Endothelial cell of umbilical vein (primary cell): ENCODE measurements around the gene FAM210A.

Experiments
- CTCF ChIP-seq, 2 donors: IDR thresholded peaks; 1 replicate in 1 of 2; 2 replicates in 1 of 2; pipeline ENCODE4 v1.5.1; 2011; ENCODE audit warnings: low read length in 2 of 2, mild to moderate bottlenecking in 2 of 2, moderate library complexity in 2 of 2, control low read depth in 1 of 2, inconsistent platforms in 1 of 2, low read depth in 1 of 2; ENCODE audit not compliant: insufficient read depth in 1 of 2; ENCODE audit errors: extremely low read depth in 1 of 2
- EZH2 ChIP-seq: IDR thresholded peaks from 2 replicates; pipeline ENCODE4 v1.6.1; 2012; ENCODE audit warnings: borderline replicate concordance, low read depth, mild to moderate bottlenecking, moderate library complexity, low read length, inconsistent platforms; ENCODE audit not compliant: severe bottlenecking
- JUN ChIP-seq: IDR thresholded peaks from 2 replicates; pipeline ENCODE4 v1.6.1; 2011; ENCODE audit warnings: borderline replicate concordance, low read depth; ENCODE audit not compliant: insufficient read length, insufficient read depth
- MAX ChIP-seq: IDR thresholded peaks from 2 replicates; pipeline ENCODE4 v1.6.1; 2011; ENCODE audit not compliant: insufficient read depth, insufficient read length
- POLR2A ChIP-seq: IDR thresholded peaks from 2 replicates; pipeline ENCODE4 v1.6.1; 2012; ENCODE audit warnings: low read depth, mild to moderate bottlenecking, control low read depth, low read length
- POLR2AphosphoS5 ChIP-seq: IDR thresholded peaks from 2 replicates; pipeline ENCODE4 v1.6.1; 2012; ENCODE audit warnings: low read depth, mild to moderate bottlenecking, control low read depth, low read length, moderate library complexity; ENCODE audit not compliant: insufficient read depth

- TF ChIP-seq POLR2A (no peak), EZH2 (no peak), CTCF (IDR thresholded peaks at IDR 0.05; ENCODE audit: extremely low read depth in 1 of 2, insufficient read depth in 1 of 2, low read depth in 1 of 2, low read length in 2 of 2) (no peak), JUN (no peak), POLR2AphosphoS5 (no peak), MAX (no peak)
Measured at GRCh38 chr18:13615432-13615861, 110.9 kb downstream of the FAM210A start.
